Measurements from ENCODE around the gene SLC4A11. TPM values are rescaled to one million over a fixed set of nuclear protein-coding genes. Genes with fewer than 3 reads are reported as not detected.

The SLC4A11 gene
- total RNA-seq, 1 experiment from 2014 or later = 16.4 TPM

- Histone ChIP-seq H3K4me3 (peak within 1 kb of the TSS; percentile 75), H3K27me3 (no peaks in the 10 kb centered on the region), H3K9me3 (replicated peaks) (no peaks in the 10 kb centered on the region), H3K4me1 (peaks cover 4% of the 10 kb centered on the region; the same call in 1 of the 2 replicates), H3K27ac (peak within 1 kb of the TSS; percentile 66), H3K36me3 (no peaks in the 10 kb centered on the region; the same call in 1 of the 2 replicates)
- DNase-seq = peak; percentile 62 to 76
Observed at GRCh38 chr20:3209257-3209945, 29.6 kb downstream of the SLC4A11 start, which contains the start of gene ITPA. Gene ITPA (plus strand): TSS chr20:3209498. CDS start chr20:3209552, 54 bp downstream.

DNA sequence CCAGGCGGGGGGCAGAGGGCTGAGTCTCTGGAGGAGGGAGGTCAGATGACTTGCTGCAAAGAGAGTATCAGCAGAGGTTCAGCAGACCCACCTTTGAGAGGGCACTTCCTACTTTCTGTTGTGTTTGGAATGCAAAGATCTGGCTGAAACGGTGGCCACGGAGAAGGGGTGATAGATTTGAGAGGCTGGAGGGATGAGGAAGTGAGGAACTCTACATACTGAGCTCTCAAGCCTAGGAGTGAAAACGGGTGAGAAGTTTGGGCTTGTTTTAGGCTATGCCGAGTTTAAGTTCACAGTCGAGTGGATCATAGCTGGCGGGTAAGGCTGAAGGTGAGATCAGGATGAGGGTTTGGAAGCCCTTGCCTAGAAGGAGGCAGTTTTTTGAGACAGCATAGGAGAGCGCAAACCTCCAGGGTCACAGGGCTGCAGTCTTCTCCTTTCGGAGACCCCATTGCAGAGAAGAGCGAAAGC is 30.2 kb downstream of the SLC4A11 start:
- Histone ChIP-seq H3K27ac (peak overlapping the region; percentile 66), H3K27me3 (no peaks in the 10 kb centered on the region)

GRCh38 chr20:3204124-3204794 is 34.7 kb downstream of the SLC4A11 start, which contains the start of gene DDRGK1:
Gene DDRGK1 (minus strand): TSS chr20:3204682. CDS start chr20:3204627, 55 bp downstream.
- Histone ChIP-seq H3K27ac (peak within 1 kb of the TSS; percentile 75), H3K4me1 (peaks cover 4% of the 10 kb centered on the region; the same call in 1 of the 2 replicates), H3K27me3 (no peaks in the 10 kb centered on the region), H3K36me3 (no peaks in the 10 kb centered on the region), H3K9me3 (replicated peaks) (no peaks in the 10 kb centered on the region), H3K4me3 (peak within 1 kb of the TSS; percentile 92)
- peak; percentile 82 to 90 for DNase-seq

More for the DNA sequence above, 30.2 kb downstream of the SLC4A11 start:
- H3K9me3 ChIP-seq (replicated peaks) = no peaks in the 10 kb centered on the region
- H3K36me3 ChIP-seq = no peaks in the 10 kb centered on the region
- peaks cover 4% of the 10 kb centered on the region; the same call in 1 of the 2 replicates for H3K4me1 ChIP-seq
- H3K4me3 ChIP-seq = peak overlapping the region; percentile 75
- DNase-seq = no peak

GRCh38 chr20:3203315-3204123 is 35.5 kb downstream of the SLC4A11 start:
- no peaks in the 10 kb centered on the region for H3K36me3 ChIP-seq
- H3K27me3 ChIP-seq = no peaks in the 10 kb centered on the region
- H3K4me3 ChIP-seq = peak overlapping the region; percentile 92
- H3K9me3 ChIP-seq (replicated peaks) = no peaks in the 10 kb centered on the region
- peaks cover 3% of the 10 kb centered on the region; the same call in 1 of the 2 replicates for H3K4me1 ChIP-seq
- no peak for DNase-seq
- H3K27ac ChIP-seq = peak overlapping the region; percentile 75

- no peak for DNase-seq
- Histone ChIP-seq H3K27ac (no peak overlapping the region), H3K36me3 (no peaks in the 10 kb centered on the region), H3K4me1 (no peaks in the 10 kb centered on the region; the same call in 1 of the 2 replicates), H3K9me3 (replicated peaks) (no peaks in the 10 kb centered on the region), H3K27me3 (no peaks in the 10 kb centered on the region), H3K4me3 (0 out of 2 replicates have a peak overlapping the region, but pooled peaks have one; percentile 92)
Observed at GRCh38 chr20:3202965-3203314, 36.0 kb downstream of the SLC4A11 start.

- H3K9me3 ChIP-seq (replicated peaks) = no peaks in the 10 kb centered on the region
- DNase-seq = no peak
- no peaks in the 10 kb centered on the region for H3K27me3 ChIP-seq
- H3K36me3 ChIP-seq = peaks cover 4% of the 10 kb centered on the region
- H3K27ac ChIP-seq = no peak overlapping the region
- no peak overlapping the region for H3K4me3 ChIP-seq
- no peaks in the 10 kb centered on the region; the same call in 1 of the 2 replicates for H3K4me1 ChIP-seq
Observed at GRCh38 chr20:3199976-3200755, 38.8 kb downstream of the SLC4A11 start.

DNA sequence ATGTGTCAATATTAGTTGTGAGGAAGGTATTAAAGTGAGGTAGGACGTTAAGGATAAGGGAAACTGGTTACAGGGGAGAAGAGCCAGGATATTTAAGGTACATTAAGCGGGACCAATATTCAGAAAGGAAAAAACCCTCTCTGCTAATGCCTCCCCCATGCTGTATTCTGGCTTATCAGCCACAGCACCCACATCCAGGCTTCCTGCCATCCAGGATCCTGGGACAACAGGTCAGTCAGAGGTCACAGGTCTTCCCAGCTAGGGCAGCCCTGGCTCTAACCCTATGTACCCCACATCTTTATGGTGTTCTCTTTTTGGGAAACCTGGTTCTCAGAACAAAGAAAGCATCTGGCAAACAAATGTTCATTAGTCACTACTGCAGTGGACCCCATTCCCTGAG is 39.8 kb downstream of the SLC4A11 start:
- H3K4me1 ChIP-seq = no peaks in the 10 kb centered on the region; the same call in 1 of the 2 replicates
- H3K27ac ChIP-seq = no peak overlapping the region
- no peak for DNase-seq
- no peaks in the 10 kb centered on the region for H3K9me3 ChIP-seq (replicated peaks)
- no peaks in the 10 kb centered on the region for H3K27me3 ChIP-seq
- peaks cover 7% of the 10 kb centered on the region for H3K36me3 ChIP-seq
- H3K4me3 ChIP-seq = no peak overlapping the region

GRCh38 chr20:3195590-3196237 is 43.3 kb downstream of the SLC4A11 start:
- Histone ChIP-seq H3K27me3 (no peaks in the 10 kb centered on the region), H3K27ac (no peak overlapping the region), H3K9me3 (replicated peaks) (no peaks in the 10 kb centered on the region), H3K4me1 (no peaks in the 10 kb centered on the region), H3K36me3 (peaks cover 7% of the 10 kb centered on the region), H3K4me3 (no peak overlapping the region)
- DNase-seq = no peak

DNA sequence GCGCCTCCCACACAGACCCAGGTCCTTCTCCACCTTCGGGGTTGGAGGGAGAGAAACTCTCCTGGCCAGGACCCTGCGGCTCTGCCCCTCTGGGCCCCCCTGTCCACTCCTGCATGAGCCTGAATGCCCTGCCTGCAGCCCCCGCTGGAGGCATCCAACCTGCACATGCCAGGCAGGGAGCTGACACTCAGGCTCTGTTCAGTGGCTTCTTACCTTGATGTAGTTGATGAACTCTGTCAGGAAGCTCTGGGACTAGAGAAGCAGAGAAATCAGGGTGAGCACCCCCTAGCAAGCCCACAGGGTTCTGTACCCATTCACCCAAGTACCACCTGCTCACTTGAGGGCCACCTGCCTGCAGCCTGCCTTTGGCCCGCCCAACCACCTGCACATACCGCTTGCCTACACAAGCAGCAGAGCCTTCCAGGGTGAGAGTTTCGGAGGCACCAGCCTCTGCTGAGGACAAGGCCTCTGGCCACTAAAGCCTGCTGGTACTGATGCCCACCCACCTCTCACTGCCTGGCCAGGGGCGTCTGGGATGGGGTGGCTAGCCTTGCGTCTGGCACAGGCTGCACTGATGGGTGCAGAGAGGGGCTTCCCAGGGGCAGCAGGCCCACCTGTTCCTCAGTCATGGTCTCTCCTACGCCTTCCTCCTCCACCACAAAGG is 44.2 kb downstream of the SLC4A11 start:
- H3K36me3 ChIP-seq = peaks cover 7% of the 10 kb centered on the region
- H3K9me3 ChIP-seq (replicated peaks) = no peaks in the 10 kb centered on the region
- H3K27me3 ChIP-seq = no peaks in the 10 kb centered on the region
- H3K4me1 ChIP-seq = no peaks in the 10 kb centered on the region
- H3K4me3 ChIP-seq = no peak overlapping the region
- no peak overlapping the region for H3K27ac ChIP-seq
- DNase-seq = no peak

- H3K9me3 ChIP-seq (replicated peaks) = no peaks in the 10 kb centered on the region
- peaks cover 7% of the 10 kb centered on the region for H3K36me3 ChIP-seq
- no peaks in the 10 kb centered on the region for H3K4me1 ChIP-seq
- no peaks in the 10 kb centered on the region for H3K27me3 ChIP-seq
- no peak overlapping the region for H3K27ac ChIP-seq
- DNase-seq = no peak
- H3K4me3 ChIP-seq = no peak overlapping the region
Observed at GRCh38 chr20:3193806-3194616, 45.0 kb downstream of the SLC4A11 start.

DNA sequence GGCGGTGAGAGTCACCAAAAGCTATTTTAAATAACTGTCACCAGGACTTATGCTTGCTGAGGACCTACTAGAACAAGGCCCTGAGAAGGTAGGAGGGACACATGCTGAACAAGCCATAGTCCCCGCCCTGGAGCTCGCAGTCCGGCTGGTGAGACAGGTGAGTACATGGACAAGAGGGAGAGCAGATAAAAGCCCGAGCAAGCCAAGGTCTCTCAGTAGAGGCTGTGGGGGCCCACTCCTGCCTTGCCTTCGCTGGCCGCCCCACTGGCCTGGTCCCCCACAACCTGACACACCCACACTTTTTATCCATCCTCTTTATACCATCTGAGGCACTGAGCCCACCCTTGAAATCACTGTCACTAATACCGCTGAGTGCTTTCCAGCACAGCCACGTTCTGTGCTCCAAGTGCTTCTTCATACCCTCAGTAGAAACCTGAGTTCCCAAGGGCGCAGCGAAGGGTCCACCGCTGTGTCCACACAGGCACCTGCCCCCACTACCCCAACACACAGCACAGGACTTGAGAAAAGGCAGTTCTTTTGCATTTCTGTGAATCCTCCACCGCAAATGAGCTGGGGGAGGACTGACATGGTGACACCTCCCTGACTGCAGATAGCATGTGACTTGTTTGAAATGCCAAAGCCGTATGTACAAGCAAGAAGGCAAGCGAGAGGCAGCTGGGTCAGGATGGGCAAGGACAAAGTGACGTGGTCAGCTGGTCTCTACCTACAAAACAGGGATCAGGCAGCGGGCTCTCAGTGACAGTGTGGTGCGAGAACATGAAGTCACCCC is 46.6 kb downstream of the SLC4A11 start:
- Histone ChIP-seq H3K36me3 (peaks cover 6% of the 10 kb centered on the region), H3K27ac (no peak overlapping the region), H3K4me1 (no peaks in the 10 kb centered on the region), H3K9me3 (replicated peaks) (no peaks in the 10 kb centered on the region), H3K27me3 (no peaks in the 10 kb centered on the region), H3K4me3 (no peak overlapping the region)
- no peak for DNase-seq

DNA sequence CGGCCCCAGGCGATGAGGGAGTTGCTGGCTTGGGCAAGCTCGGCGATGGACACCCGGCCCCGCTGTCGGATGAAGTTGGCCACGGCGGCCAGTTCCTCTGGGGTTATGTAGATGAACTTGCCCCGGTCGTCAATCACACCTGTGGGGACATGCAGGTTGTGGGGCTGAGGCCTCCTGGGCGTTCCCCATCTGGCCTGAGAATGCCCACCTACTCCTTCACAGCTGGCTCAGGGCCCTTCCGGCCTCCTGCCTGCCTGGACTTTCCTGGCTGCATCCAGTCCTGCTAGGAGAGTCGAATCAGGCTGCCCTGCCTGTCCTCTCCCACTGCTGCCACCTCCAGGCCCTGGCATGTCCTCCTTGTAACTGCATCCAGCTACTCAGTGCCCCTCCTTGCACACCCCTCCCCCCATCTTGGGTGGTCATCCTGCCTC is 48.3 kb downstream of the SLC4A11 start:
- H3K4me3 ChIP-seq = no peak overlapping the region
- no peaks in the 10 kb centered on the region for H3K4me1 ChIP-seq
- no peaks in the 10 kb centered on the region for H3K9me3 ChIP-seq (replicated peaks)
- peaks cover 3% of the 10 kb centered on the region; the same call in 1 of the 2 replicates for H3K36me3 ChIP-seq
- no peak overlapping the region for H3K27ac ChIP-seq
- H3K27me3 ChIP-seq = no peaks in the 10 kb centered on the region
- DNase-seq = no peak

Measured in SJCRH30 (cell line).